ENCODE results near the gene SLC25A41. TPM values are rescaled to one million over a fixed set of nuclear protein-coding genes. Genes with fewer than 3 reads are reported as not detected.

SLC25A41 gene
- total and polyA plus RNA-seq, 2 of the 13 experiments (the other 11 are each of a cell fraction or from before 2014, with no cell fraction given), result 0.33 to 0.95 TPM

DNA sequence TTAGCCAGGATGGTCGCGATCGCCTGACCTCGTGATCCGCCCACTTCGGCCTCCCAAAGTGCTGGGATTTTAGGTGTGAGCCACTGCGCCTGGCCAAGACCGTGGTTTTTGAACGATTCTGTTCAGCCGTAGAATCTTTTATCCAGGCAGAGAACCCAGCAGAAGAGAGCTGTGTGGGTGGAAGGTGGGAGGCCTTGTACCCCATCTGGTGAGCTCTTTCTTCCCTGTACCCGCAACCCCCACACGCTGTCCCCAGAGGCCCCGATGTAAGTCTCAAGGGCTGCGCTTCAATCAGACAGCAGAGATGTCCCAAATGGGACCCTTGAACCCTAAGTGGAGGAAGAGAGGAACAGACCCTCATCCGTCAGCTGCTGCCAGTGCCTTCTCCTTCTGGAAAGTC, 22.4 kb upstream of the SLC25A41 start (continued):
- TF ChIP-seq, protein P1, sequence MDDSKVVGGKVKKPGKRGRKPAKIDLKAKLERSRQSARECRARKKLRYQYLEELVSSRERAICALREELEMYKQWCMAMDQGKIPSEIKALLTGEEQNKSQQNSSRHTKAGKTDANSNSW (CRISPR knock-in tag; IDR thresholded peaks at IDR 0.05; ENCODE audit: borderline replicate concordance), result no peak
- TF ChIP-seq SOX13 (IDR thresholded peaks at IDR 0.05) (no peak), SOX13 (CRISPR knock-in tag; conservative IDR thresholded peaks at IDR 0.05 in 1 of 2, IDR thresholded peaks at IDR 0.05 in 1 of 2) (no peak)

DNA sequence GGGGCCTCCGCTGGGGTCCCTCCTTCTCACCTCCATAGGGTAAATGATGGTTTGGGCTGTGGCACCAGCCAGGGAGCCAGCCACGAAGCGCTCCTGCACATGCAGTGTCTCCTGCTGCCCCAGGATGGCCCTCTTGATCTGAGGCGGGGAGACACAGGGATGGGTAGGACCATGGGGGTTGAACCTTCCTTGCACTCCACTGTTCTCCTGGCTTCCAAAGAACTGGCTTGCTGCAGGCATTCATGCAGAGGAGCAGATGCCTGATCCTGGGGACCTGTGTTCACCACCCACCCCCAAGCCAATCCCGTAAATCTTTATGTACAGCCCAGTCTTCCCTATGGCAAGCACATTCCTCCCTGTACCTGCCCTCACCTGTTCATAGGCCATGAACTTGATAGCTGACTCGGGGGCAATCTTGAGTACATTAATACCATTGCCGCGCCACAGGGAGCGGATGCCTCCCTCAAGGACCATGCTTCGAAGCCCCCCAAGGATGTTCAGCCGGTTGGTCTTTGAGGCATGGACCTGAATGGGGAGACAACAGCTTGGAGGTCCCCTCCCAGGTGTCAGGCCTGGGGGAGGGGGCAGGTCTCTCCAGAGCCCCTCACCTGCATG, 20.5 kb upstream of the SLC25A41 start:
- BruUV-seq (replicated peaks), result no TSS peak

More for the DNA sequence above, 20.5 kb upstream of the SLC25A41 start:
- intact Hi-C loops (cut with micrococcal nuclease; ENCODE audit: unreplicated experiment) (no loop called here), in situ Hi-C loops (cut with HindIII; ENCODE audit: extremely low pct_ligation_motif_present, low pct_unique_long_range_greater_than_20kb) (no loop called here)
- 100% methylated on average over 3 of the region's 11 CpGs for WGBS (ENCODE audit: low lambda C conversion rate)
- no peak for FAIRE-seq
- H2AFZ ChIP-seq (ENCODE audit: low read length), result no peak overlapping the region
- H3K9ac ChIP-seq (ENCODE audit: insufficient read depth, low read depth, low read length), result no peak overlapping the region
- no peaks in the 10 kb centered on the region for H4K20me1 ChIP-seq (ENCODE audit: insufficient read depth, low read length)
- H3K4me1 ChIP-seq (ENCODE audit: insufficient read depth, low read length), result peaks cover 11% of the 10 kb centered on the region
- H3K27ac ChIP-seq (ENCODE audit: extremely low read length, insufficient read depth, low read length), result no peak overlapping the region
- H3K27me3 ChIP-seq (ENCODE audit: control insufficient read depth in 1 of 2, insufficient read depth in 2 of 2, low read length in 2 of 2), result no peaks in the 10 kb centered on the region
- peaks cover 5% of the 10 kb centered on the region; the same call in 1 of the 2 replicates for H3K9me3 ChIP-seq (ENCODE audit: low read length)
- H3K4me3 ChIP-seq (replicated peaks in 1 of 3; ENCODE audit: insufficient read depth in 1 of 3, low read depth in 2 of 3, low read length in 3 of 3), result no peak overlapping the region
- H3K4me2 ChIP-seq (ENCODE audit: low read depth, low read length), result no peak overlapping the region
- no peaks in the 10 kb centered on the region for H3K79me2 ChIP-seq (ENCODE audit: insufficient read depth, low read length)
- TF ChIP-seq, protein P2, sequence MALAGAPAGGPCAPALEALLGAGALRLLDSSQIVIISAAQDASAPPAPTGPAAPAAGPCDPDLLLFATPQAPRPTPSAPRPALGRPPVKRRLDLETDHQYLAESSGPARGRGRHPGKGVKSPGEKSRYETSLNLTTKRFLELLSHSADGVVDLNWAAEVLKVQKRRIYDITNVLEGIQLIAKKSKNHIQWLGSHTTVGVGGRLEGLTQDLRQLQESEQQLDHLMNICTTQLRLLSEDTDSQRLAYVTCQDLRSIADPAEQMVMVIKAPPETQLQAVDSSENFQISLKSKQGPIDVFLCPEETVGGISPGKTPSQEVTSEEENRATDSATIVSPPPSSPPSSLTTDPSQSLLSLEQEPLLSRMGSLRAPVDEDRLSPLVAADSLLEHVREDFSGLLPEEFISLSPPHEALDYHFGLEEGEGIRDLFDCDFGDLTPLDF (CRISPR knock-in tag; IDR thresholded peaks at IDR 0.05), result no peak
- TF ChIP-seq CEBPG (CRISPR knock-in tag; IDR thresholded peaks at IDR 0.05), result no peak
- no peak for TF ChIP-seq ZNF577 (CRISPR knock-in tag; IDR thresholded peaks at IDR 0.05; ENCODE audit: borderline replicate concordance, low read depth)
- TF ChIP-seq NFIC (IDR thresholded peaks at IDR 0.05; ENCODE audit: low read length), result no peak
- no peak for TF ChIP-seq PHF8 (CRISPR knock-in tag; IDR thresholded peaks at IDR 0.05)
- no peak for TF ChIP-seq ZBTB38 (CRISPR knock-in tag; IDR thresholded peaks at IDR 0.05)
- no peak for TF ChIP-seq TRIM24 (CRISPR knock-in tag; IDR thresholded peaks at IDR 0.05)
- no peak for TF ChIP-seq SNRNP70 (IDR thresholded peaks at IDR 0.05; ENCODE audit: low read depth, low read length)
- TF ChIP-seq, protein P3, sequence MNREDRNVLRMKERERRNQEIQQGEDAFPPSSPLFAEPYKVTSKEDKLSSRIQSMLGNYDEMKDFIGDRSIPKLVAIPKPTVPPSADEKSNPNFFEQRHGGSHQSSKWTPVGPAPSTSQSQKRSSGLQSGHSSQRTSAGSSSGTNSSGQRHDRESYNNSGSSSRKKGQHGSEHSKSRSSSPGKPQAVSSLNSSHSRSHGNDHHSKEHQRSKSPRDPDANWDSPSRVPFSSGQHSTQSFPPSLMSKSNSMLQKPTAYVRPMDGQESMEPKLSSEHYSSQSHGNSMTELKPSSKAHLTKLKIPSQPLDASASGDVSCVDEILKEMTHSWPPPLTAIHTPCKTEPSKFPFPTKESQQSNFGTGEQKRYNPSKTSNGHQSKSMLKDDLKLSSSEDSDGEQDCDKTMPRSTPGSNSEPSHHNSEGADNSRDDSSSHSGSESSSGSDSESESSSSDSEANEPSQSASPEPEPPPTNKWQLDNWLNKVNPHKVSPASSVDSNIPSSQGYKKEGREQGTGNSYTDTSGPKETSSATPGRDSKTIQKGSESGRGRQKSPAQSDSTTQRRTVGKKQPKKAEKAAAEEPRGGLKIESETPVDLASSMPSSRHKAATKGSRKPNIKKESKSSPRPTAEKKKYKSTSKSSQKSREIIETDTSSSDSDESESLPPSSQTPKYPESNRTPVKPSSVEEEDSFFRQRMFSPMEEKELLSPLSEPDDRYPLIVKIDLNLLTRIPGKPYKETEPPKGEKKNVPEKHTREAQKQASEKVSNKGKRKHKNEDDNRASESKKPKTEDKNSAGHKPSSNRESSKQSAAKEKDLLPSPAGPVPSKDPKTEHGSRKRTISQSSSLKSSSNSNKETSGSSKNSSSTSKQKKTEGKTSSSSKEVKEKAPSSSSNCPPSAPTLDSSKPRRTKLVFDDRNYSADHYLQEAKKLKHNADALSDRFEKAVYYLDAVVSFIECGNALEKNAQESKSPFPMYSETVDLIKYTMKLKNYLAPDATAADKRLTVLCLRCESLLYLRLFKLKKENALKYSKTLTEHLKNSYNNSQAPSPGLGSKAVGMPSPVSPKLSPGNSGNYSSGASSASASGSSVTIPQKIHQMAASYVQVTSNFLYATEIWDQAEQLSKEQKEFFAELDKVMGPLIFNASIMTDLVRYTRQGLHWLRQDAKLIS (CRISPR knock-in tag; IDR thresholded peaks at IDR 0.05), result no peak
- TF ChIP-seq TOE1 (CRISPR knock-in tag; IDR thresholded peaks at IDR 0.05), result no peak
- TF ChIP-seq, protein P4, sequence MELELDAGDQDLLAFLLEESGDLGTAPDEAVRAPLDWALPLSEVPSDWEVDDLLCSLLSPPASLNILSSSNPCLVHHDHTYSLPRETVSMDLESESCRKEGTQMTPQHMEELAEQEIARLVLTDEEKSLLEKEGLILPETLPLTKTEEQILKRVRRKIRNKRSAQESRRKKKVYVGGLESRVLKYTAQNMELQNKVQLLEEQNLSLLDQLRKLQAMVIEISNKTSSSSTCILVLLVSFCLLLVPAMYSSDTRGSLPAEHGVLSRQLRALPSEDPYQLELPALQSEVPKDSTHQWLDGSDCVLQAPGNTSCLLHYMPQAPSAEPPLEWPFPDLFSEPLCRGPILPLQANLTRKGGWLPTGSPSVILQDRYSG (CRISPR knock-in tag; IDR thresholded peaks at IDR 0.05), result no peak
- TF ChIP-seq RXRA (CRISPR knock-in tag; IDR thresholded peaks at IDR 0.05), result no peak
- no peak for TF ChIP-seq BRCA1 (CRISPR knock-in tag; IDR thresholded peaks at IDR 0.05)
- ATAC-seq, result no peak
- H3K36me3 ChIP-seq (replicated peaks in 1 of 2; ENCODE audit: control insufficient read depth in 1 of 2, insufficient read depth in 2 of 2, low read length in 2 of 2), result peaks cover 10 to 24% of the 10 kb centered on the region in 2 experiments
- ChIA-PET POLR2A (no interaction called here), CTCF (ENCODE audit: low intra/inter-chr PET ratio, low total read pairs) (no interaction called here)
- DNase-seq (ENCODE audit: low spot score), result no peak

All from HepG2 (cell line).